Measurements from ENCODE around the gene RTL10.

RTL10 gene

DNA sequence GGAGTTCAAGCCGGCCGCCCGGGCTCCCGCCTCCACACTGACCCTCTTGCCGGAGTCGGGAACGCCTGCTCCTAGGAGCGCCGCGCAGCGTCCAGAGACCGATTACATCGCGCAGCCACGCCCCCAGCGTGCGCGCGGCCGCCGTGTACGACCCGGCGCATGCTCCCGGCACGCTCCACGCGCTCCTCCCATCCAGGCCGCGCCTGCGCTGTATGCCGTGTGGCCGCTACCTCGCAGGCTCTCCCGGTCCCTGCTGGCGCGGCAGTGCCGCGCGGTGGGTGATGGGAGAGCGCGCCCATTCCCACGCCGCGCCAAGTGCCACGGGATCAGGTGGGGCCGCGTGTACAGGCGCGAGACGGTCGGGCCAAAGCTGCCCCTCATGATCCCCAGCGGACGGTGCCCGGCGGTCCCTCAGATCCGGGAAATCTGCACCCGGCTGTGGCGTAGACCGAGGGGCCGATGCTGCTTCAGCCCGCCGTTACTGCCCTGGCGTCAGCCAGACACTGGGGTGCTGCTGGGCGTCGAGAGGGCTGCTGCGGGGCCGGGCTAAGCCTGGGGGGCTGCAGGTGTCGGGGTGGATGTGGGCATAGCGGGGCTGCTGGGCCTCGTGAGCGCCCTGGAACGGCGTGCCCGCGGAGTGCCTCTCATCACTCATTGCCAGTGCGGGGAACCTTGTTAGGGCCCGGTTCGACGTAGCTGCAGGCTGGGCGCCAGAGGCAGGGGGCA, at the start of gene RTL10, which contains the start of gene GNB1L:
Gene RTL10, minus strand, starts transcription at position 97 of the 726 bp plus-strand sequence. CDS start 2,613 bp downstream, outside the sequence.
Gene GNB1L, minus strand, starts transcription at position 97 of the 726 bp plus-strand sequence. CDS start 33,519 bp downstream, outside the sequence.
- DNase-seq (ENCODE audit: insufficient read length, low spot score) (peak; percentile 95), FAIRE-seq (no peak)
- TF ChIP-seq, protein P1, sequence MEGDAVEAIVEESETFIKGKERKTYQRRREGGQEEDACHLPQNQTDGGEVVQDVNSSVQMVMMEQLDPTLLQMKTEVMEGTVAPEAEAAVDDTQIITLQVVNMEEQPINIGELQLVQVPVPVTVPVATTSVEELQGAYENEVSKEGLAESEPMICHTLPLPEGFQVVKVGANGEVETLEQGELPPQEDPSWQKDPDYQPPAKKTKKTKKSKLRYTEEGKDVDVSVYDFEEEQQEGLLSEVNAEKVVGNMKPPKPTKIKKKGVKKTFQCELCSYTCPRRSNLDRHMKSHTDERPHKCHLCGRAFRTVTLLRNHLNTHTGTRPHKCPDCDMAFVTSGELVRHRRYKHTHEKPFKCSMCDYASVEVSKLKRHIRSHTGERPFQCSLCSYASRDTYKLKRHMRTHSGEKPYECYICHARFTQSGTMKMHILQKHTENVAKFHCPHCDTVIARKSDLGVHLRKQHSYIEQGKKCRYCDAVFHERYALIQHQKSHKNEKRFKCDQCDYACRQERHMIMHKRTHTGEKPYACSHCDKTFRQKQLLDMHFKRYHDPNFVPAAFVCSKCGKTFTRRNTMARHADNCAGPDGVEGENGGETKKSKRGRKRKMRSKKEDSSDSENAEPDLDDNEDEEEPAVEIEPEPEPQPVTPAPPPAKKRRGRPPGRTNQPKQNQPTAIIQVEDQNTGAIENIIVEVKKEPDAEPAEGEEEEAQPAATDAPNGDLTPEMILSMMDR (IDR thresholded peaks at IDR 0.05; ENCODE audit: insufficient read depth, missing control alignments): no peak

DNA sequence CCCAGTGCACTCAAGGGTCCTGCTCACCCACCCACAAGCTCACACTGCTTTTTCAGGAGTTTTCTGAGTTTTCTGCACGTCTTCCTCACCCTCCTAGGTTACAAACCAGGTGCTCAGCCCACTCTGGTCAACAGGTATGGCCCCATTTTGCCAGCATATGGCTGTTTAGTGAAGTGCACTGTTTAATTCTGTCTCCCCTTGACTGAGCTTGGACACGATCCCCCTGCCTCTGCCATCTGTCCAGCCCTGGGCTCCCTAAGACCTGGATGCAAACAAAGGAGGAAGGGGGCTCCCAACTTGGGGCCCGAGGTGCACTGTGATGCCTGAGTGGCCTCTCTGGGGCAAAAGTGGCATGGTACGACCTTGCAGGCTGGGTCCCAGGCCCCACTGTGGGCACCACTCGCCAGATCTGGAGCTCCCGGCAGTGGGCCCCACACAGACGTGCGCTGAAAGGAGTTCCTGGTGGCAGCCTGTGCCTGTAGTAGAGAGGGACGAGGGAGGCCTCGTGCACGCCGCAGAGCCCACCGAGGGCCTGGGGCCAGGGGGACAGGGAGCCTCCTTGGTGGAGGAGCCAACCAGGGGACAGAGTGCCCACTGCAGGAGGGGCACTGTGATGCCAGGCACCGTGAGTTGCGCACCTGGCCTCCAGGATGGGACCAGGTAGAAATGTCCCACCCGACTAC, 49.6 kb upstream of the RTL10 start:
- FAIRE-seq: no peak
- TF ChIP-seq, protein P1 (IDR thresholded peaks at IDR 0.05; ENCODE audit: insufficient read depth, missing control alignments): no peak
- no peak for DNase-seq (ENCODE audit: insufficient read length, low spot score)

- no peak for DNase-seq (ENCODE audit: insufficient read length, low spot score)
- TF ChIP-seq, protein P1 (IDR thresholded peaks at IDR 0.05; ENCODE audit: insufficient read depth, missing control alignments): no peak
- no peak for FAIRE-seq
Observed at GRCh38 chr22:19903513-19903912, 48.8 kb upstream of the RTL10 start.

DNA sequence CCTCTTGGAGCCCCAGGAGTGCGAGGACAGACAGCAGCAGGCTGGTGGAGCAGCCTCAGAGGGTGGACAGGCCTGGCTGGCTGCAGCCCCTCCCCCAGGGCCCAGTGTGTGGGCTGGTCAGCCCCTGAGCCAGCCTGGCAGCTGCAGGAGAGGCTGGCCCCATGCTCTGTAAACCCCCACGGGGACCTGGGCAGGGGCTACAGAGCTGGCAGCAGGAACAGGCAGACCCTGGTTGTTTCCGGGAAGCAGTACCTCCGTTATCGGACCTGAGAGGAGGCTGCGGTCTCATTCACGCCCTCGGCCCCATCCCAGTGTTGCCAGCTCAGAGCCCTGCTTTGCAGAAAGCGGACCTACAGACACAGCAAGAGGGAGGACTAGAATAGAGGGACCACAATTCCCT, 48.4 kb upstream of the RTL10 start:
- TF ChIP-seq, protein P1 (IDR thresholded peaks at IDR 0.05; ENCODE audit: insufficient read depth, missing control alignments): no peak
- DNase-seq (ENCODE audit: insufficient read length, low spot score) (no peak), FAIRE-seq (no peak)

- DNase-seq (ENCODE audit: insufficient read length, low spot score) (peak; percentile 86), FAIRE-seq (peak; percentile 29)
- TF ChIP-seq, protein P1 (IDR thresholded peaks at IDR 0.05; ENCODE audit: insufficient read depth, missing control alignments): no peak
Observed at GRCh38 chr22:19902245-19902715, 47.6 kb upstream of the RTL10 start.

GRCh38 chr22:19901577-19902244, 47.0 kb upstream of the RTL10 start:
- no peak for FAIRE-seq
- TF ChIP-seq, protein P1 (IDR thresholded peaks at IDR 0.05; ENCODE audit: insufficient read depth, missing control alignments): no peak

More at GRCh38 chr22:19901577-19902244, 47.0 kb upstream of the RTL10 start:
- DNase-seq (ENCODE audit: insufficient read length, low spot score): no peak
